Naive thymus-derived CD4-positive, alpha-beta T cell (primary cell): Measurements from ENCODE around the gene SS18L1. TPM values are rescaled to one million over a fixed set of nuclear protein-coding genes. Genes with fewer than 3 reads are reported as not detected.

Experiments
- ATAC-seq: fragments of 150-1000 bp; cut with Tn5 transposase; 2 replicates; pipeline ENCODE4 v1.10.0; 2021; ENCODE audit warnings: mild to moderate bottlenecking, moderate library complexity
- CTCF ChIA-PET: fragments of 350-600 bp; sonication (Branson Sonifier 250); formaldehyde crosslinking; loops from one replicate; lab custom pipeline; 2021; ENCODE audit warnings: antibody characterized with exemption; lab: Charles Lee
- POLR2A ChIA-PET: fragments of 350-600 bp; sonication (Branson Sonifier 250); formaldehyde crosslinking; loops from one replicate; lab custom pipeline; 2021; ENCODE audit warnings: antibody characterized with exemption, inconsistent platforms; lab: Charles Lee
- DNase-seq, 9 donors: peaks; one replicate each; pipeline versions ENCODE4 v3.0.0 to v3.0.0-alpha.2; 2020 to 2022; ENCODE audit warnings: mixed read lengths in 1 of 9
- H3K27ac ChIP-seq: one replicate; pipeline ENCODE4 v1.7.0; 2013; ENCODE audit warnings: mild to moderate bottlenecking, low read depth, low read length, moderate library complexity
- H3K27me3 ChIP-seq, 2 donors: one replicate each; pipeline ENCODE4 v1.7.0; 2013; ENCODE audit warnings: low read length in 2 of 2, mild to moderate bottlenecking in 2 of 2, moderate library complexity in 2 of 2; ENCODE audit not compliant: control insufficient read depth in 2 of 2, insufficient read depth in 2 of 2
- H3K36me3 ChIP-seq, 3 experiments: 1 replicate in 2 of 3; 2 replicates in 1 of 3; pipeline ENCODE4 v1.7.0; 2013; ENCODE audit warnings: low read length in 3 of 3, mild to moderate bottlenecking in 3 of 3, moderate library complexity in 1 of 3; ENCODE audit not compliant: insufficient read depth in 3 of 3, control insufficient read depth in 2 of 3
- H3K4me1 ChIP-seq, 2 donors: one replicate each; pipeline ENCODE4 v1.7.0; 2013; ENCODE audit warnings: low read length in 2 of 2, mild to moderate bottlenecking in 2 of 2, moderate library complexity in 1 of 2; ENCODE audit not compliant: control insufficient read depth in 2 of 2, insufficient read depth in 2 of 2
- H3K4me3 ChIP-seq: 2 replicates; pipeline ENCODE4 v1.7.0; 2013; ENCODE audit warnings: mild to moderate bottlenecking, low read length
- H3K9me3 ChIP-seq, 3 experiments: 1 replicate in 2 of 3; 2 replicates in 1 of 3; pipeline ENCODE4 v1.7.0; 2013; ENCODE audit warnings: low read length in 3 of 3; ENCODE audit not compliant: control insufficient read depth in 2 of 3
- H3K27ac Mint-ChIP-seq, 9 donors: one replicate each; pipeline ENCODE4 v1.8.0; 2020 to 2022; ENCODE audit warnings: mixed read lengths in 9 of 9, mild to moderate bottlenecking in 8 of 9, moderate library complexity in 5 of 9, inconsistent platforms in 2 of 9
- H3K27me3 Mint-ChIP-seq, 5 donors: one replicate each; pipeline ENCODE4 v1.8.0; 2021 to 2022; ENCODE audit warnings: mixed read lengths in 5 of 5, mild to moderate bottlenecking in 1 of 5
- H3K36me3 Mint-ChIP-seq, 5 donors: one replicate each; pipeline ENCODE4 v1.8.0; 2020 to 2022; ENCODE audit warnings: mixed read lengths in 5 of 5, mild to moderate bottlenecking in 3 of 5, inconsistent platforms in 1 of 5
- H3K4me1 Mint-ChIP-seq, 7 donors: one replicate each; pipeline ENCODE4 v1.8.0; 2020 to 2022; ENCODE audit warnings: mixed read lengths in 7 of 7, mild to moderate bottlenecking in 3 of 7, inconsistent platforms in 1 of 7
- H3K4me3 Mint-ChIP-seq, 10 donors: one replicate each; pipeline ENCODE4 v1.8.0; 2020 to 2022; ENCODE audit warnings: mild to moderate bottlenecking in 10 of 10, mixed read lengths in 10 of 10, moderate library complexity in 6 of 10, inconsistent platforms in 2 of 10
- H3K9me3 Mint-ChIP-seq, 11 donors: one replicate each; pipeline ENCODE4 v1.8.0; 2020 to 2022; ENCODE audit warnings: mixed read lengths in 11 of 11, mild to moderate bottlenecking in 4 of 11, inconsistent platforms in 1 of 11, moderate library complexity in 1 of 11
- intact Hi-C, 2 donors: fragments of 100-400 bp; cut with micrococcal nuclease; formaldehyde crosslinking; loops; one replicate each; pipeline ENCODE4 v1.15.1; 2023
- polyA plus RNA-seq, 2 donors: library from polyadenylated mRNA; unstranded; fragments of 300-500 nt; fragmentation: Illumina TruSeq; gene quantifications; one replicate each; pipeline ENCODE4 v1.2.3, GENCODE V29; 2021
- total RNA-seq, 6 experiments: library from RNA in 5 of 6; stranded (reverse) in 5 of 6; gene quantifications; 1 replicate in 5 of 6; 2 replicates in 1 of 6; pipeline ENCODE4 v1.2.3 and lab custom pipeline; 2021 to 2026

Gene SS18L1
- total and polyA plus RNA-seq, 7 experiments from 2014 or later: 0.47 to 26.7 (median 22.4) TPM

DNA sequence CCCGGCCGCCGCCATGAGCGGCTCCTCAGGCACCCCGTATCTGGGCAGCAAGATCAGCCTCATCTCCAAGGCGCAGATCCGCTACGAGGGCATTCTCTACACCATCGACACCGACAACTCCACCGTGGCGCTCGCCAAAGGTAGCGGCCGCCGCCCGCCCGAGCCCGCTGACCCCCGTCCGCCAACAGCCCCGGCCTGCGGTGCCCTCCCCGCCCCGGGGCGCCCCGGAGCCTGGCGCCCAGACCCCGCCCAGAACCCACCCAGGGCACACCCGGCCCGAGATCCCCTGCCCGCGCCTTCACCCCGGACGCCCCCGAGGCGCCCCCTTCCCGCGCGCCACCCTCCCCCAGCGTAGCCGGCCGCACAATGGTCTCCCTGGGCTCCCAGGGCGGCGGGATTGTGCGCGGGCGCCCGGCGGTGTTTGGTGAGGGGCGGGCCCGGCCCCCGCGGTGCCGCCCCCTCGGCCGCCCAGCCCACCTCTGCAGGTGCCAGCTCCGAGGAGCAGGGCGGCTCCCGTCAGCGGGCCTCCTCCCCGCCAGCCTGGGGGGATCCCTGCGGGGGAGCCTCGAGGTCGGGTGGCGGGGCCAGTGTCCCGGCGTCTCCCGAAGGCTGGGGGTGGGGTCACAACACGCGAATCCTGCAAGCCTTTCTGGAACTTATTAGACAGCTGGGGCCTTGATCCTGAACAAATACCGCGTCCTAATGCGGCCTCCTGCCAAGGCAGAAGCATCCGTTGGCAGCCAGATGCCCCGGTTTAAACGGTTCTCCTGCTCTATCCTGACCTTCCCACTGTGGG, 20.7 kb upstream of the SS18L1 start:
- CTCF ChIA-PET: interaction anchor here (0.8 to 1.5 kb wide), 3 partner anchors 13 to 97 kb away, joined by 4 to 6 read pairs (median 6); no protein-coding TSS in a partner anchor
- Mint-ChIP-seq H3K27ac (peak overlapping the region; percentile 46 to 89 (median 85)), H3K4me1 (peaks cover 33 to 71% (median 56%) of the 10 kb centered on the region in 7 donors), H3K9me3 (peaks cover 0 to 3% (median 0%) of the 10 kb centered on the region in 11 donors), H3K36me3 (peaks cover under 1 to 28% (median 5%) of the 10 kb centered on the region in 5 donors), H3K4me3 (peak overlapping the region; percentile 83 to 91 (median 87)), H3K27me3 (no peaks in the 10 kb centered on the region)
- Histone ChIP-seq H3K27me3 (no peaks in the 10 kb centered on the region), H3K36me3 (peaks cover 12 to 36% (median 13%) of the 10 kb centered on the region in 3 experiments), H3K27ac (peak overlapping the region; percentile 73), H3K4me1 (peaks cover 25 to 31% of the 10 kb centered on the region in 2 donors), H3K9me3 (no peaks in the 10 kb centered on the region), H3K4me3 (peak overlapping the region; percentile 60)
- ATAC-seq (no peak), DNase-seq (peak in 8 of 9 donors; percentile 22 to 55 (median 38))
- POLR2A ChIA-PET: interaction anchor here (0.9 to 7.0 kb wide), 10 partner anchors 8 to 179 kb away, joined by 3 to 109 read pairs (median 9); partner anchors contain the start of genes MTG2, PSMA7, SS18L1 and TAF4
- intact Hi-C loops: loop anchor here (1.0 to 5.0 kb wide), 13 partner anchors 13 to 814 kb away; partner anchors contain the start of genes ADRM1 (in 2 of the 2), PSMA7 (in 2 of the 2), RPS21 (in 2 of the 2) and SS18L1 (in 2 of the 2)

DNA sequence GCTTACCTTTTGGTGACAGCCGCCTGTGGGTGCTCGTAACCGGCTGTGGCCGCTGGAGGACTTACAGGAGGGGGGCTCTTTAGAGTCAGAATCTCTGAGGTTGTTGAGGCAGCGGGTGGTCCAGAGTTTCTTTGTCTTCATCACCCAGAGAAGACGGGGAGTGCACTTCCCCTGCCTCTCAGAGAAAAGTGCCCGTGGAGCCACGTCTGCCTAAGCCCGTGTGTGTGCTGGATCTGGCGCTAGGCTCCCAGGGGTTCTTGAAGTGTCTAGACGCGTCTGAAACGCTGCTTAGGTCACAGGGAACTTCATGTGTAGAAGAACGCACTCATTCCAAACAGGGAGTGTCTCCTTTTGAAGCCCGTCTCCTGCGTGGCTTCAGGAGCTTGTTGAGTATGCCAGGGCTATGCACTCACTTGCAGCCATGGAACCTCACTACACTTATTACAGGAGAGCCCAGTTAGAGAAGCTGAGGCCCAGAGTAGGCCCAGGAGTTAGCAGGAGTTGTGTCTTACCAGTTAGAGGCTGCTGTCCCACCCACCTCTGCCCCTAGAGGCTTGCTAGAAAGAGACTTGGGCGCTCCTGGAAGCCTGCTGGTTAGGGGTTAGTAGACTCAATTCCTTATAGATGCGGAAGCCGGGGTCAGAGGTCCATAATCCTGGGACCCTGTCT, 20.0 kb upstream of the SS18L1 start:
- Histone ChIP-seq H3K4me3 (peak overlapping the region; percentile 60), H3K27me3 (no peaks in the 10 kb centered on the region), H3K27ac (peak overlapping the region; percentile 73), H3K4me1 (peaks cover 18 to 24% of the 10 kb centered on the region in 2 donors), H3K36me3 (peaks cover 15 to 44% (median 19%) of the 10 kb centered on the region in 3 experiments), H3K9me3 (no peaks in the 10 kb centered on the region)
- ATAC-seq: no peak
- peak in 1 of 9 donors; percentile 30 for DNase-seq
- Mint-ChIP-seq H3K4me1 (peaks cover 32 to 71% (median 59%) of the 10 kb centered on the region in 7 donors), H3K27me3 (no peaks in the 10 kb centered on the region), H3K36me3 (peaks cover 7 to 35% (median 12%) of the 10 kb centered on the region in 5 donors), H3K4me3 (peak overlapping the region; percentile 83 to 91 (median 87)), H3K27ac (peak overlapping the region; percentile 46 to 89 (median 85)), H3K9me3 (peaks cover 0 to 3% (median 0%) of the 10 kb centered on the region in 11 donors)
- ChIA-PET POLR2A (interaction anchor here (1.4 to 7.0 kb wide), 6 partner anchors 11 to 97 kb away, joined by 3 to 109 read pairs (median 26); partner anchors contain the start of genes MTG2, PSMA7, SS18L1 and TAF4), CTCF (interaction anchor here (0.8 to 2.5 kb wide), 3 partner anchors 12 to 113 kb away, joined by 4 to 10 read pairs (median 4); no protein-coding TSS in a partner anchor)
- intact Hi-C loops: loop anchor here (5.0 kb wide), 4 partner anchors 111 to 814 kb away; partner anchors contain the start of genes RPS21 (in 2 of the 2), GID8 (in 1 of the 2) and TCFL5 (in 1 of the 2)

DNA sequence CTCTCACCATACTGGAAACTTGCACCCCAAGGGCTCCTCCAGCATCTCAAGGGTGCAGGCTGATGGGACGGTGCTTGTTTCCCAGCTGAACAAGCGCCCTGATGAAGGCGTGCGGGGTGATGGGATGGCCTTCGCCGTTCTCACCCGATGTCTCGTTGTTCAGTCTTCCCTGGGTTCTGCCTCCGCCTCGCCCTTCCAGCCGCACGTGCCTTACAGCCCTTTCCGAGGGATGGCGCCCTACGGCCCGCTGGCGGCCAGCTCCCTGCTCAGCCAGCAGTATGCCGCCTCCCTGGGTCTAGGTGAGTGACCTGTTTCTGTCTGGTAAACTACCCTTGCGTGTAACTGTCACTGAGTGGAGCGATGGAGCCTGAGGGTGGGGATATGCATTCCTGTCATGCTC, 17.4 kb upstream of the SS18L1 start:
- H3K36me3 Mint-ChIP-seq: peaks cover 9 to 54% (median 23%) of the 10 kb centered on the region in 5 donors
- POLR2A ChIA-PET: interaction anchor here (1.0 to 5.1 kb wide), 5 partner anchors 8 to 59 kb away, joined by 4 to 29 read pairs (median 7); partner anchors contain the start of genes SS18L1 and TAF4
- intact Hi-C loops: no loop called here

DNA sequence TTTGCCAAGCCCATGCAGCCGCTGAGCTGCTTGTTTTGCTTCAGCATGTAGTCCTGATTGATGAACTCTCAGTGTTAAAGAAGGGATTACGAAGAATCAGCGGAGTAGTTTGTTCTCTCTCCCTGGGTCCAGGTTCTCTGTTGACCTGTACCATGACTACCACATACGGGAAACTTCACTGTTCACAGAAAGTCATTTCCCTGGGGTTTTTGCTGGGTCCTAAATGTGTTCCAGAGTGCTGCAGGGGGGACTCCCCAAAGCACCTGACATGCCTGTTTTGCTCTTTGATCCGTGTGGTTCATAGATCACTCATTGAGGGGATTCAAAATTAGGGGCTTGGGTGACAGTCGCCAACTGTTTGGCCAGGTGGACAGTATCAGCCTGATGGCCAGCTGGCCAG, 15.8 kb upstream of the SS18L1 start:
- H3K9me3 Mint-ChIP-seq: peaks cover 0 to 2% (median 0%) of the 10 kb centered on the region in 11 donors
- H3K9me3 ChIP-seq: no peaks in the 10 kb centered on the region
- ATAC-seq: no peak
- H3K4me1 Mint-ChIP-seq: peaks cover 30 to 69% (median 47%) of the 10 kb centered on the region in 7 donors
- peak overlapping the region in 1 of 10 donors; percentile 12 for H3K4me3 Mint-ChIP-seq
- no peaks in the 10 kb centered on the region for H3K27me3 Mint-ChIP-seq
- H3K27ac Mint-ChIP-seq: peak overlapping the region in 6 of 9 donors; percentile 17 to 63 (median 50)
- no peaks in the 10 kb centered on the region for H3K27me3 ChIP-seq
- no peak overlapping the region for H3K4me3 ChIP-seq
- H3K27ac ChIP-seq: no peak overlapping the region
- H3K4me1 ChIP-seq: peaks cover 11 to 12% of the 10 kb centered on the region in 2 donors
- ChIA-PET POLR2A (interaction anchor here (0.7 to 5.1 kb wide), 4 partner anchors 7 to 97 kb away, joined by 3 to 29 read pairs (median 6); no protein-coding TSS in a partner anchor), CTCF (interaction anchor here (1.8 kb wide), 1 partner anchor 8 kb away, joined by 6 read pairs; no protein-coding TSS in a partner anchor)
- intact Hi-C loops: no loop called here
- H3K36me3 Mint-ChIP-seq: peaks cover 15 to 64% (median 32%) of the 10 kb centered on the region in 5 donors
- no peak for DNase-seq
- H3K36me3 ChIP-seq: peaks cover 27 to 86% (median 34%) of the 10 kb centered on the region in 3 experiments

More for the DNA sequence above, 17.4 kb upstream of the SS18L1 start:
- no peaks in the 10 kb centered on the region for H3K27me3 Mint-ChIP-seq
- Histone ChIP-seq H3K27ac (no peak overlapping the region), H3K9me3 (no peaks in the 10 kb centered on the region), H3K27me3 (no peaks in the 10 kb centered on the region), H3K36me3 (peaks cover 27 to 69% (median 28%) of the 10 kb centered on the region in 3 experiments), H3K4me3 (no peak overlapping the region), H3K4me1 (peaks cover 11 to 15% of the 10 kb centered on the region in 2 donors)
- DNase-seq (no peak), ATAC-seq (no peak)
- peak overlapping the region in 1 of 9 donors; percentile 28 for H3K27ac Mint-ChIP-seq
- CTCF ChIA-PET: interaction anchor here (1.8 to 2.5 kb wide), 2 partner anchors 9 to 10 kb away, joined by 6 to 10 read pairs; no protein-coding TSS in a partner anchor
- peaks cover 0 to 2% (median 0%) of the 10 kb centered on the region in 11 donors for H3K9me3 Mint-ChIP-seq
- no peak overlapping the region for H3K4me3 Mint-ChIP-seq
- H3K4me1 Mint-ChIP-seq: peaks cover 23 to 60% (median 38%) of the 10 kb centered on the region in 7 donors

DNA sequence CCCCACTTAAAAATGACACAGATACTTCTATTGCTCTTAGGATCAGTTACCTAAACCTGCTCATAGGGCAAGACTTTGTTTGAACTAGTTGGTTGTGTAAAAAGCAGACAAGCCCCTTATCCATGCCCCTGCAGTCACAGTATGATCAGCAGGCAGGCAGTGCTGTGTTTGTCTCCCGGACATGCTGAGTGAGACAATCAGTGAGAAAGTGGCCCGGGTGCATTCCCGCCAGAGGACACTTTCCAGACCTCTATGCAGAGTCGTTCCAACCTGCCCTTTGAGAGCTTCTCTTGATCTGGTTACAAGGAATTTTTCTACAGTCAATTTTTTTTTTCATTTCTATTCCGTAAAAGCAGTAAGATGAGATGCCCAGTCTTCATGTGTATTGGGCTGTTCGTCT, 15.1 kb upstream of the SS18L1 start:
- Histone ChIP-seq H3K9me3 (no peaks in the 10 kb centered on the region), H3K27ac (no peak overlapping the region), H3K27me3 (no peaks in the 10 kb centered on the region), H3K36me3 (peaks cover 28 to 93% (median 34%) of the 10 kb centered on the region in 3 experiments), H3K4me1 (peaks cover 6 to 7% of the 10 kb centered on the region in 2 donors), H3K4me3 (no peak overlapping the region)
- no peak for DNase-seq
- H3K9me3 Mint-ChIP-seq: peaks cover 0 to 2% (median 0%) of the 10 kb centered on the region in 11 donors
- H3K27me3 Mint-ChIP-seq: no peaks in the 10 kb centered on the region
- H3K4me3 Mint-ChIP-seq: no peak overlapping the region
- intact Hi-C loops: no loop called here
- no peak for ATAC-seq
- H3K4me1 Mint-ChIP-seq: peaks cover 29 to 66% (median 44%) of the 10 kb centered on the region in 7 donors
- CTCF ChIA-PET: interaction anchor here (1.1 kb wide), 1 partner anchor 117 kb away, joined by 3 read pairs; no protein-coding TSS in a partner anchor
- POLR2A ChIA-PET: interaction anchor here (0.7 to 1.9 kb wide), 2 partner anchors 10 to 13 kb away, joined by 3 to 8 read pairs; no protein-coding TSS in a partner anchor
- H3K27ac Mint-ChIP-seq: peak overlapping the region in 5 of 9 donors; percentile 17 to 81 (median 48)
- H3K36me3 Mint-ChIP-seq: peaks cover 15 to 64% (median 32%) of the 10 kb centered on the region in 5 donors
